Measurements from ENCODE around the gene PLA2G15.
A peak's percentile ranks its signal among the peaks of the same experiment; 100 is the strongest.

The PLA2G15 gene

GRCh38 chr16:68255712-68256111 lies 10.5 kb downstream of the PLA2G15 start:
- DNase-seq: no peak

GRCh38 chr16:68257251-68257905 lies 12.2 kb downstream of the PLA2G15 start:
- DNase-seq: peak; percentile 52

GRCh38 chr16:68257906-68258800 lies 13.0 kb downstream of the PLA2G15 start:
- DNase-seq: no peak

- DNase-seq: no peak
These were observed 14.0 kb downstream of the PLA2G15 start for GRCh38 chr16:68259007-68259825.

- DNase-seq: no peak
These were observed 18.5 kb downstream of the PLA2G15 start for GRCh38 chr16:68263559-68264127.

- peak; percentile 88 for DNase-seq
These were observed 19.2 kb downstream of the PLA2G15 start, which contains the start of gene SLC7A6 for GRCh38 chr16:68264128-68265077. Gene SLC7A6 (plus strand): TSS chr16:68264526. CDS start chr16:68274727, 10,201 bp downstream.

- peak; percentile 67 for DNase-seq
These were observed 20.1 kb downstream of the PLA2G15 start for GRCh38 chr16:68265078-68265920.

GRCh38 chr16:68267612-68268405 lies 22.6 kb downstream of the PLA2G15 start:
- no peak for DNase-seq

- no peak for DNase-seq
These were observed 24.6 kb downstream of the PLA2G15 start for GRCh38 chr16:68269793-68270192.

GRCh38 chr16:68270353-68270752 lies 25.2 kb downstream of the PLA2G15 start:
- no peak for DNase-seq

- peak; percentile 85 for DNase-seq
These were observed 27.5 kb downstream of the PLA2G15 start for GRCh38 chr16:68272507-68273209.

- no peak for DNase-seq
These were observed 28.3 kb downstream of the PLA2G15 start for GRCh38 chr16:68273459-68273858.

GRCh38 chr16:68273896-68274295 lies 28.7 kb downstream of the PLA2G15 start:
- peak; percentile 38 for DNase-seq

GRCh38 chr16:68274441-68274840 lies 29.3 kb downstream of the PLA2G15 start:
- no peak for DNase-seq

- peak; percentile 71 for DNase-seq
These were observed 30.5 kb downstream of the PLA2G15 start for GRCh38 chr16:68275611-68276191.

- no peak for DNase-seq
These were observed 31.1 kb downstream of the PLA2G15 start for GRCh38 chr16:68276223-68276622.

- DNase-seq: no peak
These were observed 34.8 kb downstream of the PLA2G15 start for GRCh38 chr16:68279726-68280558.

All from CD4-positive, alpha-beta T cell treated with Interleukin-6 for 4 hours (primary cell).